HEK293 (cell line): Measurements from ENCODE around the gene TOPBP1.

Experiments used
- CTCF ChIP-seq: fragments of 450-650 bp; formaldehyde crosslinking; IDR thresholded peaks from 2 replicates; pipeline ENCODE4 v1.5.1; 2016; ENCODE audit warnings: missing biosample characterization, missing genetic modification characterization
- GLI4 ChIP-seq: fragments of 450-650 bp; formaldehyde crosslinking; IDR thresholded peaks from 2 replicates; pipeline ENCODE4 v1.5.1; 2016; ENCODE audit warnings: missing biosample characterization, missing genetic modification characterization
- KLF10 ChIP-seq: fragments of 450-650 bp; IDR thresholded peaks from 2 replicates; pipeline ENCODE4 v1.5.1; 2018; ENCODE audit warnings: missing biosample characterization, mild to moderate bottlenecking, missing genetic modification characterization
- MEIS1 ChIP-seq: sonication (generic); formaldehyde crosslinking; IDR thresholded peaks from 2 replicates; pipeline ENCODE4 v1.8.1; 2022; ENCODE audit warnings: missing genetic modification reagents, mild to moderate bottlenecking, borderline replicate concordance
- MYNN ChIP-seq: fragments of 450-650 bp; formaldehyde crosslinking; IDR thresholded peaks from 2 replicates; pipeline ENCODE4 v1.5.1; 2016; ENCODE audit warnings: missing biosample characterization, missing genetic modification characterization, borderline replicate concordance
- PRDM10 ChIP-seq: fragments of 450-650 bp; formaldehyde crosslinking; IDR thresholded peaks from 2 replicates; pipeline ENCODE4 v1.5.1; 2016; ENCODE audit warnings: missing biosample characterization, missing genetic modification characterization
- TCF7L2 ChIP-seq: IDR thresholded peaks from 2 replicates; pipeline ENCODE4 v1.6.1; 2011; ENCODE audit warnings: low read depth, mild to moderate bottlenecking, inconsistent platforms, low read length, moderate library complexity, borderline replicate concordance
- ZBTB17 ChIP-seq: fragments of 450-650 bp; formaldehyde crosslinking; IDR thresholded peaks from 2 replicates; pipeline ENCODE4 v1.5.1; 2016; ENCODE audit warnings: missing biosample characterization, missing genetic modification characterization
- ZNF121 ChIP-seq: fragments of 450-650 bp; formaldehyde crosslinking; IDR thresholded peaks from 2 replicates; pipeline ENCODE4 v1.5.1; 2016; ENCODE audit warnings: missing biosample characterization, missing genetic modification characterization
- ZNF302 ChIP-seq: fragments of 450-650 bp; formaldehyde crosslinking; IDR thresholded peaks from 2 replicates; pipeline ENCODE4 v1.5.1; 2016; ENCODE audit warnings: missing biosample characterization, missing genetic modification characterization, low read depth
- ZNF366 ChIP-seq: fragments of 450-650 bp; formaldehyde crosslinking; conservative IDR thresholded peaks from 2 replicates; pipeline ENCODE4 v1.5.1; 2016; ENCODE audit warnings: missing biosample characterization, missing genetic modification characterization
- ZNF76 ChIP-seq: fragments of 450-650 bp; formaldehyde crosslinking; IDR thresholded peaks from 2 replicates; pipeline ENCODE4; 2016; ENCODE audit warnings: low read depth, missing biosample characterization, missing genetic modification characterization, borderline replicate concordance
- TF ChIP-seq, protein P1 (sequence below): fragments of 450-650 bp; formaldehyde crosslinking; IDR thresholded peaks from 2 replicates; pipeline ENCODE4 v1.5.1; 2016; ENCODE audit warnings: missing biosample characterization, missing genetic modification characterization

- TF ChIP-seq GLI4 (tag by site-specific recombination) (no peak), ZNF76 (tag by site-specific recombination) (no peak), ZNF366 (tag by site-specific recombination) (no peak), CTCF (tag by site-specific recombination) (no peak), PRDM10 (tag by site-specific recombination) (no peak), ZNF302 (tag by site-specific recombination) (no peak), ZNF121 (tag by site-specific recombination) (no peak), MEIS1 (no peak), KLF10 (tag by site-specific recombination) (no peak), ZBTB17 (no peak), MYNN (tag by site-specific recombination) (no peak), TCF7L2 (no peak)
- TF ChIP-seq, protein P1, sequence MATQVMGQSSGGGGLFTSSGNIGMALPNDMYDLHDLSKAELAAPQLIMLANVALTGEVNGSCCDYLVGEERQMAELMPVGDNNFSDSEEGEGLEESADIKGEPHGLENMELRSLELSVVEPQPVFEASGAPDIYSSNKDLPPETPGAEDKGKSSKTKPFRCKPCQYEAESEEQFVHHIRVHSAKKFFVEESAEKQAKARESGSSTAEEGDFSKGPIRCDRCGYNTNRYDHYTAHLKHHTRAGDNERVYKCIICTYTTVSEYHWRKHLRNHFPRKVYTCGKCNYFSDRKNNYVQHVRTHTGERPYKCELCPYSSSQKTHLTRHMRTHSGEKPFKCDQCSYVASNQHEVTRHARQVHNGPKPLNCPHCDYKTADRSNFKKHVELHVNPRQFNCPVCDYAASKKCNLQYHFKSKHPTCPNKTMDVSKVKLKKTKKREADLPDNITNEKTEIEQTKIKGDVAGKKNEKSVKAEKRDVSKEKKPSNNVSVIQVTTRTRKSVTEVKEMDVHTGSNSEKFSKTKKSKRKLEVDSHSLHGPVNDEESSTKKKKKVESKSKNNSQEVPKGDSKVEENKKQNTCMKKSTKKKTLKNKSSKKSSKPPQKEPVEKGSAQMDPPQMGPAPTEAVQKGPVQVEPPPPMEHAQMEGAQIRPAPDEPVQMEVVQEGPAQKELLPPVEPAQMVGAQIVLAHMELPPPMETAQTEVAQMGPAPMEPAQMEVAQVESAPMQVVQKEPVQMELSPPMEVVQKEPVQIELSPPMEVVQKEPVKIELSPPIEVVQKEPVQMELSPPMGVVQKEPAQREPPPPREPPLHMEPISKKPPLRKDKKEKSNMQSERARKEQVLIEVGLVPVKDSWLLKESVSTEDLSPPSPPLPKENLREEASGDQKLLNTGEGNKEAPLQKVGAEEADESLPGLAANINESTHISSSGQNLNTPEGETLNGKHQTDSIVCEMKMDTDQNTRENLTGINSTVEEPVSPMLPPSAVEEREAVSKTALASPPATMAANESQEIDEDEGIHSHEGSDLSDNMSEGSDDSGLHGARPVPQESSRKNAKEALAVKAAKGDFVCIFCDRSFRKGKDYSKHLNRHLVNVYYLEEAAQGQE = no peak
Observed at GRCh38 chr3:133697960-133698359, 36.2 kb upstream of the TOPBP1 start.
